HCT116 (cell line): ENCODE results near the gene KIF5A. TPM values are rescaled to one million over a fixed set of nuclear protein-coding genes. Genes with fewer than 3 reads are reported as not detected.

ENCODE experiments used
- ATAC-seq: fragments of 200-7000 bp; cut with Tn5 transposase; 2 replicates; pipeline ENCODE4 v1.9.1; 2020; ENCODE audit warnings: mild to moderate bottlenecking, moderate library complexity
- BruUV-seq: library from RNA; stranded (reverse); fragments of 400-500 nt; replicated peaks from 2 replicates; lab custom pipeline; 2021; lab: Mats Ljungman, UMichigan
- CTCF ChIA-PET: fragments of 300-600 bp; sonication (Branson Sonifier 250); formaldehyde crosslinking; loops from one replicate; lab custom pipeline; 2021; ENCODE audit warnings: antibody characterized with exemption; lab: Charles Lee
- POLR2A ChIA-PET: fragments of 300-600, 350-600 bp; sonication (Branson Sonifier 250); formaldehyde crosslinking; loops from one replicate; lab custom pipeline; 2021; ENCODE audit warnings: antibody characterized with exemption; lab: Charles Lee
- RAD21 ChIA-PET, 2 experiments: fragments of 300-600 bp; sonication (Branson Sonifier 250); formaldehyde crosslinking; loops; one replicate each; lab custom pipeline; 2023; ENCODE audit warnings: low total read pairs in 2 of 2; ENCODE audit not compliant: uncharacterized antibody in 2 of 2, unreplicated experiment in 2 of 2, low non-redundant PET in 1 of 2; lab: Charles Lee
- DNase-seq: peaks from one replicate; pipeline ENCODE4 v3.0.0-alpha.2; 2010; ENCODE audit warnings: low read depth, low spot score
- H2AFZ ChIP-seq: fragments of 200-600 bp; shearing (Covaris generic), sonication (generic); 2 replicates; pipeline ENCODE4 v1.6.1; 2017; ENCODE audit warnings: low read depth, mixed run types, mixed read lengths, antibody characterized with exemption, low read length; ENCODE audit not compliant: poor library complexity, severe bottlenecking
- H3K27ac ChIP-seq: 2 replicates; pipeline ENCODE4 v1.5.1; 2012; ENCODE audit warnings: low read depth, low read length
- H3K27me3 ChIP-seq: fragments of 200-600 bp; sonication (generic); 2 replicates; pipeline ENCODE4 v1.6.1; 2016; ENCODE audit warnings: mixed run types, low read length, mixed read lengths; ENCODE audit not compliant: insufficient read depth
- H3K36me3 ChIP-seq, 2 experiments: fragments of 200-500 bp in 1 of 2; fragments of 200-600 bp in 1 of 2; sonication (Bioruptor generic) in 1 of 2; sonication (generic) in 1 of 2; 2 replicates each; pipeline versions ENCODE4 v1.5.1 to v1.6.1; 2014 to 2016; ENCODE audit warnings: low read length in 2 of 2, inconsistent platforms in 1 of 2, mixed read lengths in 1 of 2, mixed run types in 1 of 2; ENCODE audit not compliant: insufficient read depth in 2 of 2, control insufficient read depth in 1 of 2
- H3K4me1 ChIP-seq, 2 experiments: fragments of 200-600 bp in 1 of 2; sonication (generic) in 1 of 2; 2 replicates each; pipeline versions ENCODE4 v1.5.1 to v1.6.1; 2012 to 2017; ENCODE audit warnings: low read length in 2 of 2, inconsistent platforms in 1 of 2, mild to moderate bottlenecking in 1 of 2, mixed read lengths in 1 of 2, mixed run types in 1 of 2, moderate library complexity in 1 of 2; ENCODE audit not compliant: insufficient read depth in 2 of 2, control insufficient read depth in 1 of 2
- H3K4me2 ChIP-seq: fragments of 200-600 bp; sonication (generic); 2 replicates; pipeline ENCODE4 v1.6.1; 2017; ENCODE audit warnings: mixed run types, low read length, mixed read lengths
- H3K4me3 ChIP-seq, 2 experiments: fragments of 200-600 bp in 1 of 2; sonication (generic) in 1 of 2; replicated peaks in 1 of 2; 2 replicates each; pipeline ENCODE4 v1.5.1; 2011 to 2016; ENCODE audit warnings: low read length in 2 of 2, control low read depth in 1 of 2, low read depth in 1 of 2, mild to moderate bottlenecking in 1 of 2, mixed read lengths in 1 of 2, mixed run types in 1 of 2
- H3K79me2 ChIP-seq: fragments of 200-600 bp; sonication (generic); 2 replicates; pipeline ENCODE4 v1.6.1; 2017; ENCODE audit warnings: mild to moderate bottlenecking, mixed run types, low read length, moderate library complexity, mixed read lengths; ENCODE audit not compliant: insufficient read depth
- H3K9ac ChIP-seq: fragments of 200-600 bp; sonication (generic); 2 replicates; pipeline ENCODE4 v1.6.1; 2016; ENCODE audit warnings: low read length, mixed read lengths
- H3K9me2 ChIP-seq: fragments of 200-600 bp; sonication (generic), shearing (Covaris generic); 2 replicates; pipeline ENCODE4 v1.6.1; 2017; ENCODE audit warnings: mixed run types, mild to moderate bottlenecking, moderate library complexity; ENCODE audit not compliant: insufficient read depth
- H3K9me3 ChIP-seq, 2 experiments: fragments of 200-500 bp in 1 of 2; fragments of 200-600 bp in 1 of 2; sonication (Bioruptor generic) in 1 of 2; sonication (generic) in 1 of 2; 2 replicates each; pipeline ENCODE4 v1.6.1; 2014 to 2017; ENCODE audit warnings: low read length in 2 of 2, mixed read lengths in 2 of 2, inconsistent platforms in 1 of 2, low read depth in 1 of 2, mild to moderate bottlenecking in 1 of 2, mixed run types in 1 of 2, moderate library complexity in 1 of 2; ENCODE audit not compliant: control insufficient read depth in 1 of 2, insufficient read depth in 1 of 2
- H4K20me1 ChIP-seq: fragments of 200-600 bp; sonication (generic), shearing (Covaris generic); 2 replicates; pipeline ENCODE4 v1.6.1; 2017; ENCODE audit warnings: mixed run types, mild to moderate bottlenecking, moderate library complexity; ENCODE audit not compliant: insufficient read depth
- CBX3 ChIP-seq: IDR thresholded peaks from 2 replicates; pipeline ENCODE4 v1.6.1; 2012; ENCODE audit warnings: low read depth
- CEBPB ChIP-seq: IDR thresholded peaks from 2 replicates; pipeline ENCODE4 v1.6.1; 2012; ENCODE audit warnings: low read depth
- EZH2phosphoT487 ChIP-seq: fragments of 200-600 bp; IDR thresholded peaks from 2 replicates; pipeline ENCODE4 v1.6.1; 2018; ENCODE audit warnings: antibody characterized with exemption, borderline replicate concordance
- JUND ChIP-seq: IDR thresholded peaks from 2 replicates; pipeline ENCODE4 v1.6.1; 2012
- SIN3A ChIP-seq: IDR thresholded peaks from 2 replicates; pipeline ENCODE4 v1.6.1; 2012; ENCODE audit warnings: low read depth
- SP1 ChIP-seq: IDR thresholded peaks from 2 replicates; pipeline ENCODE4 v1.6.1; 2012; ENCODE audit warnings: low read depth
- ZFX ChIP-seq: fragments of 450-650 bp; IDR thresholded peaks from 2 replicates; pipeline ENCODE4 v1.6.1; 2017
- intact Hi-C: fragments of 100-400 bp; cut with micrococcal nuclease; formaldehyde crosslinking; loops from 2 replicates; pipeline ENCODE4 v1.10.0; 2022
- total RNA-seq: library from RNA; stranded (reverse); gene quantifications from one replicate; pipeline ENCODE4 v1.2.1, GENCODE V29; 2021; ENCODE audit not compliant: unreplicated experiment
- TF ChIP-seq, protein P1 (sequence below): IDR thresholded peaks from 2 replicates; pipeline ENCODE4 v1.6.1; 2012
- TF ChIP-seq, protein P2 (sequence below): IDR thresholded peaks from 2 replicates; pipeline ENCODE4 v1.6.1; 2012; ENCODE audit warnings: low read depth
- TF ChIP-seq, protein P3 (sequence below): IDR thresholded peaks from 2 replicates; pipeline ENCODE4 v1.6.1; 2012
- TF ChIP-seq, protein P4 (sequence below): IDR thresholded peaks from 2 replicates; pipeline ENCODE4 v1.6.1; 2011; ENCODE audit warnings: mild to moderate bottlenecking, low read length, moderate library complexity; ENCODE audit not compliant: insufficient replicate concordance; ENCODE audit errors: extremely low read depth

The KIF5A gene
- total RNA-seq, 1 experiment from 2014 or later = 5.2 TPM

DNA sequence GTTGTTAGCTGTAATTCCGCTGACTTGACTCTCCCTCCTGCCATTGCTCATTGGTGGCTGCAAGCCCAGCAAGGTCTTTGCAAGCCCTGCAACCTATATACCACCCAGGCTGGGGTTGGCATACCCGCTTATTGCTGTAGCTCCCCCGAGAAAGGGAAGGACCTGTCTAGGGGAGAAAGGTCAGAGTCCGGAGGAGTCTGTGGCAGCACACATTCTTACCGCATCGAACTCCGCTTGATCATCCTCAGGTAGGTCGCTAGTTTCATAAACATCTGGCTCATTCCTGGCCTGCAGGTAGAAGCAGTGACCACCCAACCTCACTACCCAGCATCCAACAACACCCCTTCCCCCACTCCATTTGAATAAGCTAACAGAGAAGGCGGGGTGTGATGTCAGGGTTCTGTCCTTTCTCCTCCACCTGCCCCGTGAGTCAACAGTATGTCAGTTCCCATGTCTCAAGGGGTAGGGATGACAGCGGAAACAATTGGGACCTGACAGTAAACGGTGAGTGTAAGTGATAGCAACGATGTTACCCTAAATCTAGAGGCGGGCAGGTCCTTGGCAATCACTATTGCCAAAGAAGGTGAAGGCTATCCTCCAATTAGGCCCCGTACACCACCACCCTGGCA lies 3.9 kb upstream of the KIF5A start:
- CTCF ChIA-PET = interaction anchor here (0.7 kb wide), 1 partner anchor 23 kb away, joined by 3 read pairs; no protein-coding TSS in a partner anchor

DNA sequence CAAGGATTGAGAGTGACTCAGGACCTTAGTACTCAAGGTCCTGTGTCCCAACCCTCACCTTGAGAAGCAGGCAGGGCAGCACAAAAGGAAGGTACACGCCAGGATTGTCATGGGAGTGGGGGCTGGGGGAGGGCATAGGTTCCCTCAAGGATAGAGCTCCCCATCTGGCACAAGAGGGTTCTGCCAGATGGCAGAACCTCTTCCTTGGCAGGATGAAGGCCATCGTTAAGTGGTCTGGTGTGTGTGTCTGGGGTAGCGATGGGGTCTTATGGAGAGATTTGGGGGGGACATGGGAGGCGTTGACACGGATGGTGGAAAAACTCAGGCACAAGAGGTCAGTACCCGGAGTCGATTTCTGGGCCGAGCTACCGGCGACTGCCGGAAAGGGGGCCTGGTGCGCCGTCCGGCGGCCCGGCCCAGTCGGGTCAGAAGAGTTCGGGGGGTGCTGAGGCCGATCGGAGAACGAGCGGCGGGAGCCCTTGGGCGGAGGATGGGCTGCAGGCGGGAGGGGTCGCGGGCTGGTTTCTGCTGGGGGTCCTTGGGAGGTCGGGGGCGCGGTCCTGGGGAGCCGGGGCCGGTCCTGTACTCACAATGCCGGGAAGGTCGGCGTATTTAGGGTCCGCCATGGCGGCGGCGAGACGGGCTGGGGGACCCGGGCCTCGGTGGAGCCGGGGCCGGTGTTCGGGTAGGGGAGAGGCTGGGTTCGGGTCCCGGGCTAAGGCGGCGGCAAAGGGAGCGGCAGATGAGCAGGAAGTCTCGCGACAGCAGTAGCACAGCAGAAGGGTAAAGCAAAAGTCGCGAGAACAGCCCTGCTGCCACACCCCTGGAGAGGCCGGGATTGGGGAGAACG lies 3.2 kb upstream of the KIF5A start, which contains the start of gene DCTN2:
DCTN2 (minus strand) TSS at position 755 of the 850 bp plus-strand sequence; CDS start at position 626, 129 bp downstream.
- Histone ChIP-seq H3K9me3 (no peaks in the 10 kb centered on the region), H3K4me3 (peak within 1 kb of the TSS; percentile 78 to 92), H3K4me2 (peak within 1 kb of the TSS; percentile 76), H3K79me2 (peaks cover 24% of the 10 kb centered on the region), H3K9ac (peak within 1 kb of the TSS; percentile 83), H4K20me1 (no peaks in the 10 kb centered on the region), H3K27ac (peak within 1 kb of the TSS; percentile 67), H3K36me3 (peaks cover under 1 to 3% of the 10 kb centered on the region in 2 experiments; a peak in 2 of 4 replicates), H3K9me2 (no peaks in the 10 kb centered on the region), H3K4me1 (peaks cover 9 to 28% of the 10 kb centered on the region in 2 experiments), H3K27me3 (no peaks in the 10 kb centered on the region), H2AFZ (peak within 1 kb of the TSS; percentile 100)
- POLR2A ChIA-PET = interaction anchor here (1.0 to 2.5 kb wide), 4 partner anchors 14 to 44 kb away, joined by 4 to 8 read pairs (median 4); no protein-coding TSS in a partner anchor
- BruUV-seq = no TSS peak
- peak; percentile 92 for DNase-seq
- CTCF ChIA-PET = interaction anchor here (0.6 to 1.0 kb wide), 4 partner anchors 23 to 427 kb away, joined by 3 to 7 read pairs (median 4); no protein-coding TSS in a partner anchor
- intact Hi-C loops = no loop called here
- RAD21 ChIA-PET = interaction anchor here in 1 of 2 experiments (1.0 kb wide), 1 partner anchor 36 kb away, joined by 3 read pairs; no protein-coding TSS in a partner anchor
- peak; percentile 92 for ATAC-seq
- TF ChIP-seq, protein P1, sequence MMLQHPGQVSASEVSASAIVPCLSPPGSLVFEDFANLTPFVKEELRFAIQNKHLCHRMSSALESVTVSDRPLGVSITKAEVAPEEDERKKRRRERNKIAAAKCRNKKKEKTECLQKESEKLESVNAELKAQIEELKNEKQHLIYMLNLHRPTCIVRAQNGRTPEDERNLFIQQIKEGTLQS = no peak
- peak; percentile 69 for TF ChIP-seq ZFX
- TF ChIP-seq, protein P2, sequence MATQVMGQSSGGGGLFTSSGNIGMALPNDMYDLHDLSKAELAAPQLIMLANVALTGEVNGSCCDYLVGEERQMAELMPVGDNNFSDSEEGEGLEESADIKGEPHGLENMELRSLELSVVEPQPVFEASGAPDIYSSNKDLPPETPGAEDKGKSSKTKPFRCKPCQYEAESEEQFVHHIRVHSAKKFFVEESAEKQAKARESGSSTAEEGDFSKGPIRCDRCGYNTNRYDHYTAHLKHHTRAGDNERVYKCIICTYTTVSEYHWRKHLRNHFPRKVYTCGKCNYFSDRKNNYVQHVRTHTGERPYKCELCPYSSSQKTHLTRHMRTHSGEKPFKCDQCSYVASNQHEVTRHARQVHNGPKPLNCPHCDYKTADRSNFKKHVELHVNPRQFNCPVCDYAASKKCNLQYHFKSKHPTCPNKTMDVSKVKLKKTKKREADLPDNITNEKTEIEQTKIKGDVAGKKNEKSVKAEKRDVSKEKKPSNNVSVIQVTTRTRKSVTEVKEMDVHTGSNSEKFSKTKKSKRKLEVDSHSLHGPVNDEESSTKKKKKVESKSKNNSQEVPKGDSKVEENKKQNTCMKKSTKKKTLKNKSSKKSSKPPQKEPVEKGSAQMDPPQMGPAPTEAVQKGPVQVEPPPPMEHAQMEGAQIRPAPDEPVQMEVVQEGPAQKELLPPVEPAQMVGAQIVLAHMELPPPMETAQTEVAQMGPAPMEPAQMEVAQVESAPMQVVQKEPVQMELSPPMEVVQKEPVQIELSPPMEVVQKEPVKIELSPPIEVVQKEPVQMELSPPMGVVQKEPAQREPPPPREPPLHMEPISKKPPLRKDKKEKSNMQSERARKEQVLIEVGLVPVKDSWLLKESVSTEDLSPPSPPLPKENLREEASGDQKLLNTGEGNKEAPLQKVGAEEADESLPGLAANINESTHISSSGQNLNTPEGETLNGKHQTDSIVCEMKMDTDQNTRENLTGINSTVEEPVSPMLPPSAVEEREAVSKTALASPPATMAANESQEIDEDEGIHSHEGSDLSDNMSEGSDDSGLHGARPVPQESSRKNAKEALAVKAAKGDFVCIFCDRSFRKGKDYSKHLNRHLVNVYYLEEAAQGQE = no peak
- TF ChIP-seq, protein P3, sequence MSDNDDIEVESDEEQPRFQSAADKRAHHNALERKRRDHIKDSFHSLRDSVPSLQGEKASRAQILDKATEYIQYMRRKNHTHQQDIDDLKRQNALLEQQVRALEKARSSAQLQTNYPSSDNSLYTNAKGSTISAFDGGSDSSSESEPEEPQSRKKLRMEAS = no peak
- no peak for TF ChIP-seq JUND
- no peak for TF ChIP-seq EZH2phosphoT487
- TF ChIP-seq CEBPB = no peak
- TF ChIP-seq CBX3 = no peak
- TF ChIP-seq, protein P4, sequence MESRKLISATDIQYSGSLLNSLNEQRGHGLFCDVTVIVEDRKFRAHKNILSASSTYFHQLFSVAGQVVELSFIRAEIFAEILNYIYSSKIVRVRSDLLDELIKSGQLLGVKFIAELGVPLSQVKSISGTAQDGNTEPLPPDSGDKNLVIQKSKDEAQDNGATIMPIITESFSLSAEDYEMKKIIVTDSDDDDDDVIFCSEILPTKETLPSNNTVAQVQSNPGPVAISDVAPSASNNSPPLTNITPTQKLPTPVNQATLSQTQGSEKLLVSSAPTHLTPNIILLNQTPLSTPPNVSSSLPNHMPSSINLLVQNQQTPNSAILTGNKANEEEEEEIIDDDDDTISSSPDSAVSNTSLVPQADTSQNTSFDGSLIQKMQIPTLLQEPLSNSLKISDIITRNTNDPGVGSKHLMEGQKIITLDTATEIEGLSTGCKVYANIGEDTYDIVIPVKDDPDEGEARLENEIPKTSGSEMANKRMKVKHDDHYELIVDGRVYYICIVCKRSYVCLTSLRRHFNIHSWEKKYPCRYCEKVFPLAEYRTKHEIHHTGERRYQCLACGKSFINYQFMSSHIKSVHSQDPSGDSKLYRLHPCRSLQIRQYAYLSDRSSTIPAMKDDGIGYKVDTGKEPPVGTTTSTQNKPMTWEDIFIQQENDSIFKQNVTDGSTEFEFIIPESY = peak; percentile 99

More for the DNA sequence above, 3.9 kb upstream of the KIF5A start:
- TF ChIP-seq SIN3A = peak; percentile 45; the same call in 1 of the 2 replicates
- TF ChIP-seq SP1 = no peak
- H3K4me3 ChIP-seq = peak overlapping the region; percentile 78 to 92
- H3K27me3 ChIP-seq = no peaks in the 10 kb centered on the region
- ATAC-seq (no peak), DNase-seq (no peak)
- POLR2A ChIA-PET = interaction anchor here (1.0 to 2.5 kb wide), 4 partner anchors 13 to 44 kb away, joined by 4 to 8 read pairs (median 4); no protein-coding TSS in a partner anchor
- no TSS peak for BruUV-seq
- RAD21 ChIA-PET = interaction anchor here in 1 of 2 experiments (1.0 kb wide), 1 partner anchor 37 kb away, joined by 3 read pairs; no protein-coding TSS in a partner anchor
- peak overlapping the region; percentile 83 for H3K9ac ChIP-seq
- H3K4me1 ChIP-seq = peaks cover 9 to 28% of the 10 kb centered on the region in 2 experiments
- no peaks in the 10 kb centered on the region for H3K9me2 ChIP-seq
- intact Hi-C loops = no loop called here
- peaks cover 3 to 4% of the 10 kb centered on the region in 2 experiments; a peak in 2 of 4 replicates for H3K36me3 ChIP-seq
- H3K9me3 ChIP-seq = no peaks in the 10 kb centered on the region
- H2AFZ ChIP-seq = no peak overlapping the region
- no peaks in the 10 kb centered on the region for H4K20me1 ChIP-seq
- H3K4me2 ChIP-seq = peak overlapping the region; percentile 76
- H3K27ac ChIP-seq = peak overlapping the region; percentile 67
- H3K79me2 ChIP-seq = peaks cover 24% of the 10 kb centered on the region
